Embryonic facial prominence (tissue), 1 donor: ENCODE results near the gene KRT38.

Experiments
- DNase-seq: peaks from one replicate; pipeline ENCODE4 v3.0.0-alpha.2; 2016; ENCODE audit errors: extremely low spot score

The KRT38 gene

GRCh38 chr17:41421617-41422016, 19.2 kb downstream of the KRT38 start:
- no peak for DNase-seq

- no peak for DNase-seq
Observed at GRCh38 chr17:41421116-41421515, 19.7 kb downstream of the KRT38 start.

- no peak for DNase-seq
Observed at GRCh38 chr17:41420134-41420533, 20.6 kb downstream of the KRT38 start.

- no peak for DNase-seq
Observed at GRCh38 chr17:41419716-41420115, 21.1 kb downstream of the KRT38 start.

DNA sequence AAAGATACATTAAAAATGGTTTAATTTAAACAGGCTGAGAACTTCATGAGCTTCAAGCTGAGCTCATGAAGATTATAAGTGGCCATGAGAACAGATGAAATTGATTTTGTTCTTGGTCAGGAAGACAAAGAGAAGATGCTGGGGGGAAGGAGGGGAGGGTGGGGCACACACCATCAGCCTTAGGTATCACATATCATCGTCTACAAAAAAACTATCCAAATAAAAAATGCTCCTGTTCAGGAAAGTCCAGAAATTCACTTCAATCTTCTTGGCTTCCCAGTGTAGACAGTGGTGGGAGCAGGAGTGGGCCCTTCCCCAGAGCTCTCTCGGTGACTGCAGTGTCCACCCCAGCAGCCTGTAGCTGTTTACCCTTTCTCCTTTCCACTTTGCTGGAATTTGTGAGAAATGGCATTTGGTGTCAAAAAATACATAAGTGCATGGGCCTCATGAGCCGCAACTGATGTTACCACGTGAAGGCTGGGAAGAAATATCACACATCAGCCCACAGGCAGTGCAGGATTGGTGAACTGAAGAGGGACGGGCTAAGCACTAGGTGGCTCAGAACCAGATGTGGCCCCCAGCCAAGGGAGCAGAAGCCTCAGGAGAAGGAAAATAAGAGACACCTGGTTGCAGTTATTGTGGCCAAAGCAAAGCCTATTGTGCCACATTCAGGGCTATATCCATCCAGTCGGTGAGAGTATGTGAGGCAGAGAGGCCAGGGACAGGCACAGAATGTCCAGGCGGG, 22.5 kb downstream of the KRT38 start:
- DNase-seq: no peak

- no peak for DNase-seq
Observed at GRCh38 chr17:41417576-41418015, 23.2 kb downstream of the KRT38 start.

GRCh38 chr17:41417127-41417526, 23.7 kb downstream of the KRT38 start:
- DNase-seq: no peak

- DNase-seq: no peak
Observed at GRCh38 chr17:41416479-41416878, 24.3 kb downstream of the KRT38 start.

GRCh38 chr17:41415833-41416335, 24.9 kb downstream of the KRT38 start:
- no peak for DNase-seq

GRCh38 chr17:41415411-41415810, 25.4 kb downstream of the KRT38 start:
- DNase-seq: no peak

- DNase-seq: no peak
Observed at GRCh38 chr17:41413982-41414381, 26.8 kb downstream of the KRT38 start.

GRCh38 chr17:41413353-41413957, 27.3 kb downstream of the KRT38 start:
- no peak for DNase-seq

- DNase-seq: no peak
Observed at GRCh38 chr17:41411072-41411840, 29.5 kb downstream of the KRT38 start.

DNA sequence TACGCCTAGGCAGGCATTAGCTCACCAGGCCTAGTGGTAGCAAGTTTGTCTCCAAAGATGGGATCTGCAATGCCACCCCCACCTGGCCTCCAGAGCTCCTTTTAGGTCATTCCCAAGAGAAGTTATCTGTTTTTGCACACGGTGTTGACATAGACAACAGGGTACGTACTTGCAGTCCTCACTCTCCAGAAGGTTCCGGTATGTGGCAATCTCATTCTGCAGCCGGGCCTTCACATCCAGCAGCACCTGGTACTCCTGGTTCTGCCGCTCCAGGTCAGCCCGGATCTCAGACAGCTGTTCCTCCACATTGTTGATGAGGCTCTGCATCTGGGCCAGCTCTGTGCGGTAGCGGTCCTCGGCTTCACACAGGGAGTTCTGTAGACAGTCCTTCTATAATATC, 33.6 kb downstream of the KRT38 start:
- no peak for DNase-seq

DNA sequence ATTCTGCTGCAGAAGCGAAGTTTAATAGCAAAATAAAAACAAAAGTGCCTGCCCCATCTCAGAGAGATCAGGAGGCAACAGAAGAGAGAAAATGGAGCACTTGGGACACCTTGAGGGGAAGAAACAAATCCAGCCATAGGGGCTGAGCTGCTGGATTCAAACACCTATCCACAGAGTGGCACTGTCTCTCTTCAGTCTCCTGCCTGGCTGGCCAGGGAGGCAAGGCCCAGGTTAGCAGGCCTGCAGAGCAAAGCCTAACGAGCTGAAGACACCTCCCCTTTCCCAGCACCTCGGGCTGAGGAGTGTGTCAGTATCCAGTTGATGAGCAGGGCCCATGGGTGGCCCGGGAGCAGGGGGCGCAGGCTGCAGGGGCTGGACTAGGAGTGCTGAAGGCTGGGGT, 34.6 kb downstream of the KRT38 start:
- DNase-seq: no peak

DNA sequence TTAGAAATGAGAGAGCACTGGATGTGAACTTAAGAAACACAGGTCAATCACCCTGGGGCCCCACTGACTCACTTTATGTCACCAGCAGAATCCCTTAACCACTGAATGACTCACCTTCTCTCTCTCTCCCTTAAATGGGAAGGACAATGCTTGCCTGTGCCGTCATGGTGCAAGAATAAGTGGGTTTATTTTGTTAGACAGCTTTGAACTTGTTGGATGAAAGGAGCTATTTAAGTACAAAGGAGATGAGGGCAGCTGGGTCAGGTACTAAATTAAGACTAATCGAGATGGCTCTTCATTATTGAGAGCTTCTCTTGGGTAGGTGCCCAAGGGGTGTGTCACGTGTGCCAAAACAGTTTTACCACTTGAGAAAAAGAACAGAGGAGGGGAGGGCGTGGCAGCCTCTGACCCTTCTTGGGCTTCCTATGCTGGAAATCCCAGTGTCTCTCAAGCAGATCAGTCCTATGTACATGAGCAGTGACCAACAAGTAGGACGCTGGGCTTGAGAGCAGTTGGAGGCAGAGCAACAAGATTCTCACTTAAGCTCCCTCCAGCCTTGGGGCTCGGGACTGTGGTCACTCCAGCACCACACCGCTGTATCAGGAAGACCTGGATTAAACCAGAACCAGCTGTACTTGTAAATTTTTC, 36.6 kb downstream of the KRT38 start:
- DNase-seq: no peak

GRCh38 chr17:41403404-41404023, 37.3 kb downstream of the KRT38 start:
- DNase-seq: no peak

DNA sequence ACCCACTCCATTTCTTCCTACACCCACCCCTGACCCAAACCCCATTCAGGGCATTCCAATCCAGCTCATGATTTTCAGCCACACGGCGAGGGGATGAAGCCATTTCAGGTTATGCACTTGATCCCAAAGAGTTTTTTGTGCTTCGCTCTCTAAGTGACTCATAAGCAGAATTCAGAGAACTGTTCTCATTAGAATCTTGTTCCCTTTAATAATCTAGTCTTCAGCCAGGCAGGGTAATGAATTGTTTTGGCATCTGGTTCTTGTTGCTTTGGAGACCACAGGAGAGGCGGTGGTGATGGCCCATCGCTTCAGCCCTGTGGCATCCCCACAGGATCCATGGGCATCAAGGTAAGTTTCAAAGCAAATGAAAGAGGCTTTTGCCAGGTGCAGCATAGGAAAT, 38.6 kb downstream of the KRT38 start:
- DNase-seq: no peak

GRCh38 chr17:41396996-41397660, 43.7 kb downstream of the KRT38 start, which contains the start of gene KRT31:
Gene KRT31 (minus strand): TSS chr17:41397608. CDS start chr17:41397539, 69 bp downstream.
- no peak for DNase-seq

- DNase-seq: no peak
Observed at GRCh38 chr17:41396340-41396739, 44.4 kb downstream of the KRT38 start.

GRCh38 chr17:41395611-41396010, 45.2 kb downstream of the KRT38 start:
- no peak for DNase-seq
